SK-N-SH (cell line): ENCODE results near the gene FAM177A1. TPM values are rescaled to one million over a fixed set of nuclear protein-coding genes. Genes with fewer than 3 reads are reported as not detected.

Experiments used
- CTCF ChIP-seq: fragments of 200-600 bp; sonication (generic); IDR thresholded peaks from 2 replicates; pipeline ENCODE4 v1.6.1; 2017; ENCODE audit warnings: antibody characterized with exemption, mild to moderate bottlenecking, moderate library complexity
- ELF1 ChIP-seq: IDR thresholded peaks from 2 replicates; pipeline ENCODE4 v1.4.0; 2012
- EP300 ChIP-seq, 2 experiments: IDR thresholded peaks; 2 replicates each; pipeline versions ENCODE4 v1.4.0 to v1.6.1; 2012; ENCODE audit warnings: borderline replicate concordance in 1 of 2, low read depth in 1 of 2, low read length in 1 of 2
- EZH2phosphoT487 ChIP-seq: fragments of 200-600 bp; sonication (generic); IDR thresholded peaks from 2 replicates; pipeline ENCODE4 v1.6.1; 2017; ENCODE audit warnings: low read depth, mixed run types, mild to moderate bottlenecking, antibody characterized with exemption, moderate library complexity, borderline replicate concordance
- FOXM1 ChIP-seq: IDR thresholded peaks from 2 replicates; pipeline ENCODE4 v1.4.0; 2012; ENCODE audit warnings: low read depth, mild to moderate bottlenecking
- GATA2 ChIP-seq: sonication (generic); formaldehyde crosslinking; IDR thresholded peaks from 2 replicates; pipeline ENCODE4 v1.5.0; 2020; ENCODE audit warnings: mild to moderate bottlenecking, missing genetic modification reagents
- IRF3 ChIP-seq: fragments of 150-350 bp; IDR thresholded peaks from 2 replicates; pipeline ENCODE4 v1.6.1; 2016; ENCODE audit warnings: mild to moderate bottlenecking, low read depth, low read length
- JUND ChIP-seq: IDR thresholded peaks from 2 replicates; pipeline ENCODE4 v1.4.0; 2012
- MAX ChIP-seq: IDR thresholded peaks from 2 replicates; pipeline ENCODE4 v1.4.0; 2012; ENCODE audit warnings: low read depth
- MEF2A ChIP-seq: IDR thresholded peaks from 2 replicates; pipeline ENCODE4 v1.4.0; 2012; ENCODE audit warnings: low read depth, borderline replicate concordance
- RCOR1 ChIP-seq: fragments of 150-350 bp; IDR thresholded peaks from 2 replicates; pipeline ENCODE4 v1.6.1; 2017; ENCODE audit warnings: antibody characterized with exemption, low read length
- REST ChIP-seq: IDR thresholded peaks from 2 replicates; pipeline ENCODE4 v1.6.1; 2012; ENCODE audit warnings: mild to moderate bottlenecking, low read depth, low read length, moderate library complexity
- RFX5 ChIP-seq: IDR thresholded peaks from 2 replicates; pipeline ENCODE4 v1.6.1; 2012; ENCODE audit warnings: mild to moderate bottlenecking, improper control_type of control experiment, low read length
- RXRA ChIP-seq: IDR thresholded peaks from 2 replicates; pipeline ENCODE4 v1.4.0; 2012; ENCODE audit warnings: low read depth, mild to moderate bottlenecking, borderline replicate concordance
- SMC3 ChIP-seq: IDR thresholded peaks from 2 replicates; pipeline ENCODE4 v1.6.1; 2012; ENCODE audit warnings: low read depth, low read length, improper control_type of control experiment
- TAF1 ChIP-seq: IDR thresholded peaks from 2 replicates; pipeline ENCODE4 v1.6.1; 2012; ENCODE audit warnings: low read depth, mild to moderate bottlenecking, low read length, moderate library complexity, borderline replicate concordance
- TCF12 ChIP-seq: IDR thresholded peaks from 2 replicates; pipeline ENCODE4 v1.4.0; 2012
- TEAD4 ChIP-seq: IDR thresholded peaks from 2 replicates; pipeline ENCODE4 v1.4.0; 2012; ENCODE audit warnings: mild to moderate bottlenecking, borderline replicate concordance; ENCODE audit not compliant: insufficient read depth
- USF2 ChIP-seq: fragments of 150-350 bp; IDR thresholded peaks from 2 replicates; pipeline ENCODE4 v1.6.1; 2017; ENCODE audit warnings: antibody characterized with exemption, low read length, low read depth, borderline replicate concordance
- polyA plus RNA-seq, 3 experiments: library from polyadenylated mRNA; depleted of rRNA; stranded (reverse); fragments of >200 nt; gene quantifications; 2 replicates each; pipeline ENCODE4 v1.2.3, GENCODE V29; 2012

The FAM177A1 gene
- polyA plus RNA-seq, 1 of the 3 experiments (the other 2 are of a cell fraction) = 36.7 TPM

- no peak for TF ChIP-seq RFX5
- peak; percentile 61 for TF ChIP-seq TAF1
- TF ChIP-seq SMC3 = no peak; the same call in 1 of the 2 replicates
- TF ChIP-seq MEF2A = no peak
- TF ChIP-seq GATA2 (CRISPR knock-in tag) = no peak
- no peak for TF ChIP-seq TEAD4
- TF ChIP-seq FOXM1 = no peak
- no peak; the same call in none of the 2 replicates for TF ChIP-seq TCF12
- peak; percentile 98 for TF ChIP-seq ELF1
- TF ChIP-seq EP300 (IDR thresholded peaks at IDR 0.05; ENCODE audit: borderline replicate concordance in 1 of 2, low read depth in 1 of 2, low read length in 1 of 2) = peak in 1 of 2 experiments; percentile 50; a peak in 1 of 4 replicates
- no peak for TF ChIP-seq RXRA
- TF ChIP-seq CTCF = no peak
- TF ChIP-seq EZH2phosphoT487 = no peak
- peak; percentile 75 for TF ChIP-seq USF2
- no peak for TF ChIP-seq IRF3
- TF ChIP-seq REST = no peak
- no peak for TF ChIP-seq JUND
- TF ChIP-seq MAX = peak; percentile 93
- no peak for TF ChIP-seq RCOR1
- TF ChIP-seq, all 33 proteins: peak for 14
These were observed 76.0 kb downstream of the FAM177A1 start, which contains the start of the genes PPP2R3C and PRORP (continued) for GRCh38 chr14:35121887-35122695.
